HG03280 (cell line): ENCODE results near the gene HLA-B.
"Not testable (repeated sequence)": the region's sequence is repeated elsewhere in the genome, so short reads cannot be mapped to it uniquely, and the experiment has no call there.

Experiments
- ATAC-seq: cut with Tn5 transposase; IDR thresholded peaks from one replicate; pipeline ENCODE4 v1.9.1; 2021; ENCODE audit warnings: mild to moderate bottlenecking, moderate library complexity; ENCODE audit not compliant: unreplicated experiment

Gene HLA-B

GRCh38 chr6:31385041-31385440, 28.1 kb upstream of the HLA-B start:
- no peak for ATAC-seq

- ATAC-seq: no peak
These were observed 26.2 kb upstream of the HLA-B start for GRCh38 chr6:31383149-31383548.

GRCh38 chr6:31381666-31382065, 24.7 kb upstream of the HLA-B start:
- ATAC-seq: no peak

GRCh38 chr6:31379850-31380249, 22.9 kb upstream of the HLA-B start:
- ATAC-seq: no peak

GRCh38 chr6:31378721-31379103, 21.7 kb upstream of the HLA-B start:
- ATAC-seq: no peak

- ATAC-seq: no peak
These were observed 21.2 kb upstream of the HLA-B start for GRCh38 chr6:31378062-31378720.

- ATAC-seq: no peak
These were observed 20.1 kb upstream of the HLA-B start for GRCh38 chr6:31377029-31377428.

- no peak for ATAC-seq
These were observed 18.7 kb upstream of the HLA-B start for GRCh38 chr6:31375699-31376098.

- not testable (repeated sequence) for ATAC-seq
These were observed 17.1 kb upstream of the HLA-B start for GRCh38 chr6:31374118-31374517.

- ATAC-seq: no peak
These were observed 11.5 kb upstream of the HLA-B start for GRCh38 chr6:31368461-31368860.

- no peak for ATAC-seq
These were observed 9.9 kb upstream of the HLA-B start for GRCh38 chr6:31366693-31367470.

GRCh38 chr6:31365864-31366263, 8.9 kb upstream of the HLA-B start:
- no peak for ATAC-seq

GRCh38 chr6:31363811-31364210, 6.8 kb upstream of the HLA-B start:
- no peak for ATAC-seq

GRCh38 chr6:31362751-31363150, 5.8 kb upstream of the HLA-B start:
- no peak for ATAC-seq

- no peak for ATAC-seq
These were observed 2.6 kb upstream of the HLA-B start for GRCh38 chr6:31359581-31359980.

GRCh38 chr6:31358302-31358701, 1.3 kb upstream of the HLA-B start:
- no peak for ATAC-seq

- ATAC-seq: no peak
These were observed 907 bp upstream of the HLA-B start for GRCh38 chr6:31357886-31358285.

- peak; percentile 21 for ATAC-seq
These were observed 598 bp downstream of the HLA-B start for GRCh38 chr6:31356216-31356945.

- ATAC-seq: no peak
These were observed 1.4 kb downstream of the HLA-B start for GRCh38 chr6:31355583-31355948.

GRCh38 chr6:31354864-31355582, 2.0 kb downstream of the HLA-B start:
- no peak for ATAC-seq

GRCh38 chr6:31354158-31354863, 2.7 kb downstream of the HLA-B start:
- no peak for ATAC-seq
